Middle frontal gyrus (tissue), 1 donor: Measurements from ENCODE around the gene SPAG6.
A peak's percentile ranks its signal among the peaks of the same experiment; 100 is the strongest.

Source experiments
- DNase-seq: peaks from one replicate; pipeline ENCODE4 v3.0.0-alpha.2; 2015; ENCODE audit warnings: low spot score; ENCODE audit errors: extremely low spot score

SPAG6 gene

GRCh38 chr10:22321924-22322640 lies 23.2 kb upstream of the SPAG6 start:
- no peak for DNase-seq

GRCh38 chr10:22322641-22323160 lies 22.6 kb upstream of the SPAG6 start:
- no peak for DNase-seq

GRCh38 chr10:22323538-22324305 lies 21.6 kb upstream of the SPAG6 start:
- DNase-seq: no peak

GRCh38 chr10:22324413-22324812 lies 20.9 kb upstream of the SPAG6 start:
- no peak for DNase-seq

GRCh38 chr10:22324893-22325271 lies 20.4 kb upstream of the SPAG6 start:
- no peak for DNase-seq

- no peak for DNase-seq
Observed at GRCh38 chr10:22325272-22326144, 19.8 kb upstream of the SPAG6 start.

GRCh38 chr10:22326145-22326702 lies 19.1 kb upstream of the SPAG6 start:
- no peak for DNase-seq

GRCh38 chr10:22329150-22329549 lies 16.1 kb upstream of the SPAG6 start:
- no peak for DNase-seq

GRCh38 chr10:22332116-22332692 lies 13.1 kb upstream of the SPAG6 start:
- DNase-seq: no peak

- DNase-seq: no peak
Observed at GRCh38 chr10:22333167-22333974, 11.9 kb upstream of the SPAG6 start.

GRCh38 chr10:22333975-22334282 lies 11.4 kb upstream of the SPAG6 start:
- no peak for DNase-seq

- no peak for DNase-seq
Observed at GRCh38 chr10:22334414-22335172, 10.7 kb upstream of the SPAG6 start.

- no peak for DNase-seq
Observed at GRCh38 chr10:22335173-22335933, 9.9 kb upstream of the SPAG6 start.

GRCh38 chr10:22338185-22338900 lies 7.0 kb upstream of the SPAG6 start:
- no peak for DNase-seq

- DNase-seq: no peak
Observed at GRCh38 chr10:22338931-22339330, 6.4 kb upstream of the SPAG6 start.

- no peak for DNase-seq
Observed at GRCh38 chr10:22339761-22340328, 5.5 kb upstream of the SPAG6 start.

GRCh38 chr10:22340329-22341189 lies 4.7 kb upstream of the SPAG6 start:
- peak; percentile 56 for DNase-seq
